Activated naive CD4-positive, alpha-beta T cell treated with anti-CD3 and anti-CD28 coated beads, Interleukin-2, amount 50 U/mL, for 16 hours (primary cell): ENCODE data around the gene IFNG.
A peak's percentile ranks its signal among the peaks of the same experiment; 100 is the strongest.
"Not testable (repeated sequence)": the region's sequence is repeated elsewhere in the genome, so short reads cannot be mapped to it uniquely, and the experiment has no call there.

Experiments
- DNase-seq: peaks from one replicate; pipeline ENCODE4 v3.0.0-alpha.2; 2020

IFNG gene

GRCh38 chr12:68159681-68160304, at the start of gene IFNG:
TSS of gene IFNG (minus strand) at chr12:68159740. CDS start at chr12:68159615, 125 bp downstream.
- DNase-seq, result no peak

- DNase-seq, result not testable (repeated sequence)
Measured at GRCh38 chr12:68209048-68209728, 49.6 kb upstream of the IFNG start.

- no peak for DNase-seq
Measured at GRCh38 chr12:68207276-68207675, 47.7 kb upstream of the IFNG start.

- DNase-seq, result no peak
Measured at GRCh38 chr12:68206446-68206845, 46.9 kb upstream of the IFNG start.

- no peak for DNase-seq
Measured at GRCh38 chr12:68203460-68203875, 43.9 kb upstream of the IFNG start.

- no peak for DNase-seq
Measured at GRCh38 chr12:68200854-68201253, 41.3 kb upstream of the IFNG start.

GRCh38 chr12:68199127-68199526, 39.6 kb upstream of the IFNG start:
- no peak for DNase-seq

- DNase-seq, result no peak
Measured at GRCh38 chr12:68198507-68199086, 39.1 kb upstream of the IFNG start.

GRCh38 chr12:68190301-68190700, 30.8 kb upstream of the IFNG start:
- no peak for DNase-seq

- DNase-seq, result peak; percentile 30
Measured at GRCh38 chr12:68189821-68190242, 30.3 kb upstream of the IFNG start.

- DNase-seq, result no peak
Measured at GRCh38 chr12:68185598-68185997, 26.1 kb upstream of the IFNG start.

- no peak for DNase-seq
Measured at GRCh38 chr12:68180792-68181744, 21.5 kb upstream of the IFNG start.

GRCh38 chr12:68178774-68179439, 19.4 kb upstream of the IFNG start:
- no peak for DNase-seq

GRCh38 chr12:68178184-68178583, 18.6 kb upstream of the IFNG start:
- no peak for DNase-seq

GRCh38 chr12:68177562-68177961, 18.0 kb upstream of the IFNG start:
- no peak for DNase-seq

- no peak for DNase-seq
Measured at GRCh38 chr12:68176257-68176656, 16.7 kb upstream of the IFNG start.

GRCh38 chr12:68175557-68176061, 16.1 kb upstream of the IFNG start:
- peak; percentile 50 for DNase-seq

- not testable (repeated sequence) for DNase-seq
Measured at GRCh38 chr12:68174761-68175160, 15.2 kb upstream of the IFNG start.

GRCh38 chr12:68173792-68174191, 14.3 kb upstream of the IFNG start:
- DNase-seq, result no peak

- no peak for DNase-seq
Measured at GRCh38 chr12:68170726-68171125, 11.2 kb upstream of the IFNG start.

- no peak for DNase-seq
Measured at GRCh38 chr12:68169213-68169889, 9.8 kb upstream of the IFNG start.
